BE2C (cell line): ENCODE results near the gene DGKH.

Experiments used
- DNase-seq: peaks from one replicate; pipeline ENCODE4 v3.0.0-alpha.2; 2020
- H3K27me3 ChIP-seq: fragments of 250-450 bp; sonication (Bioruptor Pico); 2 replicates; pipeline ENCODE4 v1.5.1; 2020; ENCODE audit warnings: mild to moderate bottlenecking
- H3K36me3 ChIP-seq: fragments of 250-450 bp; sonication (Bioruptor Pico); 2 replicates; pipeline ENCODE4 v1.5.1; 2020; ENCODE audit warnings: mild to moderate bottlenecking
- H3K4me1 ChIP-seq: fragments of 250-450 bp; sonication (Bioruptor Pico); 2 replicates; pipeline ENCODE4 v1.5.1; 2020
- H3K4me3 ChIP-seq: 2 replicates; pipeline ENCODE4 v1.5.1; 2011; ENCODE audit warnings: low read depth, low read length
- H3K9me3 ChIP-seq: fragments of 250-450 bp; sonication (Bioruptor Pico); 2 replicates; pipeline ENCODE4 v1.5.1; 2020
- TF ChIP-seq, protein P1 (sequence below): IDR thresholded peaks from 2 replicates; pipeline ENCODE4 v1.5.1; 2012; ENCODE audit warnings: mild to moderate bottlenecking, low read depth, low read length

The DGKH gene

DNA sequence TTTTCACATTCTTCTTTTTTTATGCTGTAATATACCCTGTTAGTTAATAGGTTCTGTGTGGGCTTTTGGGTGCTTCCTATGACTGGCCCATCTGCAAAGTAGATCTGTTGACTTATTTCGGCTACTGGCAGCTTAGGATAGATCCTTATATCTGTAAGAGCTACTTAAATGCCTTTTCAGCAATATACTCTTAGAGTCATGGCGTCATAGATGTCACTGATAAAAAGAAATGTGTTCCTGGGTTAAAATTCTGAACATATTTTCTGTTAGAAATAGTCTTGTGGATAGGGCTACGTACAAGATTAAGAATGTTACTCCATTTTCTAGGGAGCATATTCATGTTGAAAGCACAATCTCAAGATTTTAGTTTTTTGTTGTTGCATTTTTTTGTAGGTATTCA is 228.2 kb downstream of the DGKH start:
- no peak for DNase-seq
- Histone ChIP-seq H3K4me1 (no peaks in the 10 kb centered on the region), H3K27me3 (no peaks in the 10 kb centered on the region), H3K9me3 (no peaks in the 10 kb centered on the region), H3K36me3 (no peaks in the 10 kb centered on the region), H3K4me3 (no peak overlapping the region)
- TF ChIP-seq, protein P1, sequence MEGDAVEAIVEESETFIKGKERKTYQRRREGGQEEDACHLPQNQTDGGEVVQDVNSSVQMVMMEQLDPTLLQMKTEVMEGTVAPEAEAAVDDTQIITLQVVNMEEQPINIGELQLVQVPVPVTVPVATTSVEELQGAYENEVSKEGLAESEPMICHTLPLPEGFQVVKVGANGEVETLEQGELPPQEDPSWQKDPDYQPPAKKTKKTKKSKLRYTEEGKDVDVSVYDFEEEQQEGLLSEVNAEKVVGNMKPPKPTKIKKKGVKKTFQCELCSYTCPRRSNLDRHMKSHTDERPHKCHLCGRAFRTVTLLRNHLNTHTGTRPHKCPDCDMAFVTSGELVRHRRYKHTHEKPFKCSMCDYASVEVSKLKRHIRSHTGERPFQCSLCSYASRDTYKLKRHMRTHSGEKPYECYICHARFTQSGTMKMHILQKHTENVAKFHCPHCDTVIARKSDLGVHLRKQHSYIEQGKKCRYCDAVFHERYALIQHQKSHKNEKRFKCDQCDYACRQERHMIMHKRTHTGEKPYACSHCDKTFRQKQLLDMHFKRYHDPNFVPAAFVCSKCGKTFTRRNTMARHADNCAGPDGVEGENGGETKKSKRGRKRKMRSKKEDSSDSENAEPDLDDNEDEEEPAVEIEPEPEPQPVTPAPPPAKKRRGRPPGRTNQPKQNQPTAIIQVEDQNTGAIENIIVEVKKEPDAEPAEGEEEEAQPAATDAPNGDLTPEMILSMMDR = no peak

DNA sequence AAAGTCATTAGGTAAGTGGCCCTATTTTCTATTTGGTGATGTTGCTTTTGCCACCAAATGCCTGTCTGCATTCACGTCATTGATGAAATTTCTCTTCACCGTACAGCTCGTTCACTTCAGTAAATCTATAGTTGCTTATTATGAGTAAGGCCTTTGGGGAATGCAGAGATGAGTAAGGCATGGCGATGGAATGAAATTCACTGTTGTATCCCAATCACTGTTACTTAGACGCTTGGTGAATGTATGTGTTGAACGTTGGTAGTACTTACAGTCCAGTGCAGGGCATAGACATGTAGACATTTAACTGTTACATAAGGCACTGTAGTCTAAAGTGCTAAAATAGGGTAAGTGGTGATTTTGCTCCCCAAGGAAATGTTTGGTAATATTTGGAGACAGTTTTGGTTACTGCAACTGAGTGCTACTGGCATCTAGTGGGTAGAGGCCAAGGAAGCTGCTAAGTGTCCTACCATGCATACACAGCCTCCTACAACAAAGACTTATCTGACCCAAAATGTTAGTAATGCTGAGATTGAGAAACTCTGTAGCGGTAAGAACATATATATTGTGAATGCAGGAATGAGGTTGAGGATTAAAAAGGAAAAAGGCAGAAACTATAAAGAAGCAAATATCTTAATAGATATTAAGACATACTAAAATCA is 229.3 kb downstream of the DGKH start:
- H3K9me3 ChIP-seq = no peaks in the 10 kb centered on the region
- no peaks in the 10 kb centered on the region for H3K27me3 ChIP-seq
- H3K4me3 ChIP-seq = no peak overlapping the region
- H3K36me3 ChIP-seq = no peaks in the 10 kb centered on the region
- no peak for DNase-seq
- TF ChIP-seq, protein P1 = no peak
- H3K4me1 ChIP-seq = no peaks in the 10 kb centered on the region; the same call in 1 of the 2 replicates

DNA sequence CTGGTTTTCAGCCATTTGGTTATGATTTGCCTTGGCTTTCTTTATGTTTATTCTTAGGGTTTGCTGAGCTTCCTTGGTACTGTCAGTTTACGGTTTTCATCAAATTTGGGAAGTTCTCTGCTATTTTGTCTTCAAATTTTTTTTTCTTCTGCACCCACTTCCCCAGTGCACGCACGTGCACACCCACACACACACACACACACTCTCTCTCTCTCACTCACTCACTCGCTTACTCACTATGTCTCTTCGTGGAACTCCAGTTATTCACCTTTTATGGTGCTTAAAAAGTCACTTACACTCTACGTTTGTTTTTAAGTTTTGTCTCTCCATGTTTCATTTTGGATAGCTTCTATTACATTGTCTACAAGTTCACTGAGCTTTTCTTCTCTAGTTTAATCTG is 230.6 kb downstream of the DGKH start:
- no peak overlapping the region for H3K4me3 ChIP-seq
- no peaks in the 10 kb centered on the region for H3K27me3 ChIP-seq
- TF ChIP-seq, protein P1 = no peak
- H3K4me1 ChIP-seq = peaks cover 8% of the 10 kb centered on the region
- H3K9me3 ChIP-seq = no peaks in the 10 kb centered on the region
- no peak for DNase-seq
- no peaks in the 10 kb centered on the region for H3K36me3 ChIP-seq

DNA sequence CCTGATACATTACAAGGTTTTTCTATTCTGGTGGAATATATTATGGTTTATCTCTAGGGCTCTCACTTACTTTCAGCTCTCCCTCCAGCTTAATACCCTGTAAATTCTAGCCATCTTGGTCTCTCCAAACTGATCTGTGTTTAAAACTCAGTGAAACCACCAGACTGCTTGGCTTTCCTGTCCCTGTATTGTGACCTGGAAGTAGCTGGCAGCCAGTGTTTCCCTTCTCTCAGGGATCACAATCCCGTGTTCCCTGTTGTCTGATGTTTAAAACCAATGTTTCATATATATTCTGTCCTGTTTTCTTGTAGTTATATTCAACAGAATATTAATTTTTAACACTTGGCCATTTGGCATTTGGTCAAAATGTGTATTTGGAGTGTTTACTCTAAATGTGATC is 231.5 kb downstream of the DGKH start:
- H3K36me3 ChIP-seq = no peaks in the 10 kb centered on the region; the same call in 1 of the 2 replicates
- TF ChIP-seq, protein P1 = no peak
- peaks cover 8% of the 10 kb centered on the region for H3K4me1 ChIP-seq
- H3K9me3 ChIP-seq = no peaks in the 10 kb centered on the region
- H3K4me3 ChIP-seq = no peak overlapping the region
- DNase-seq = no peak
- H3K27me3 ChIP-seq = no peaks in the 10 kb centered on the region

DNA sequence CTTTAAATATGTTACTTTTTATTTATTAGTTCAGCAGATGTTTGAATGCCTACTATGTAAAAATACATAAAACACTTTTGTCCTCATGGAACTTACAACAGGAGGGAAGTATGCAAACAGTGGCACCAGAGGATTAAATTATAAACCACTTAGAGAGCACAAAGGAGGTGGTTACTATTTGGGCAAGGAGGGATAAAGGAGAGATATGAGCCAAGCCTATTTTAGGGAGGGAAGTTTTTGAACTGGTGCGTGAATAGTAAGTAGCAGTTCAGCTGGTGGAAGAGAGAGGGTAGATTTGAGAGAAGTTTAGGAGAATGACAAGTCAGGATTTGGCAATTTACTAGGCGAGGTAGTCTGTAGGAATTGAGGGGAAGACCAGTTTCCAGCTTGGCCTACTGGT is 232.1 kb downstream of the DGKH start:
- Histone ChIP-seq H3K4me3 (no peak overlapping the region), H3K4me1 (peaks cover 8% of the 10 kb centered on the region), H3K27me3 (no peaks in the 10 kb centered on the region), H3K36me3 (no peaks in the 10 kb centered on the region; the same call in none of the 2 replicates), H3K9me3 (no peaks in the 10 kb centered on the region)
- TF ChIP-seq, protein P1 = no peak
- no peak for DNase-seq

DNA sequence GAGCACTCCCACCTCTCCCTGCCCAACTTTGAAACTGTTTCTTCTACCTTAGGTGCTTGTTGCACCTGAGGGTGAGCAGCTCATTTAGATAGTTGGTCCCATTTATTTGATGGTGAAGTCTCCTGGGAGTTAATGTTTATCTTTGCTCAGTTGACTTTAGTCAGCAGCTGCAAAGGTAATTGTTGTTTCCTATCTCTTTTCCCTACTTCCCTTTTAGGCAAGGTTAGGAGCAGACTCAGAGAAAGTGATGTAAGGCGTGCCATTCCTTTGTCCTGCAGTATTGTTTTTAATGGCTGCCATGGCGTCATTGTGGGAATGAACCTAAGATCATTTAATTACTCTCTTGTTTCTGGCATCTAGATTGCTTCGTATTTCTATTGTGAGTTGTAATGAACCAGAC is 235.1 kb downstream of the DGKH start:
- no peaks in the 10 kb centered on the region for H3K9me3 ChIP-seq
- no peaks in the 10 kb centered on the region for H3K27me3 ChIP-seq
- no peak for DNase-seq
- no peak overlapping the region for H3K4me3 ChIP-seq
- H3K36me3 ChIP-seq = peaks cover 9% of the 10 kb centered on the region
- peaks cover 8% of the 10 kb centered on the region for H3K4me1 ChIP-seq
- TF ChIP-seq, protein P1 = no peak
